Activated CD4-positive, CD25-positive, alpha-beta regulatory T cell treated with anti-CD3 and anti-CD28 coated beads, Interleukin-2, amount 50 U/mL, for 24 hours (primary cell): ENCODE results near the gene TBK1.

ENCODE experiments used
- ATAC-seq, 2 donors: fragments of 150-1000 bp; cut with Tn5 transposase; one replicate each; pipeline ENCODE4 v1.10.0; 2021; ENCODE audit warnings: mild to moderate bottlenecking in 1 of 2, moderate library complexity in 1 of 2

Gene TBK1

DNA sequence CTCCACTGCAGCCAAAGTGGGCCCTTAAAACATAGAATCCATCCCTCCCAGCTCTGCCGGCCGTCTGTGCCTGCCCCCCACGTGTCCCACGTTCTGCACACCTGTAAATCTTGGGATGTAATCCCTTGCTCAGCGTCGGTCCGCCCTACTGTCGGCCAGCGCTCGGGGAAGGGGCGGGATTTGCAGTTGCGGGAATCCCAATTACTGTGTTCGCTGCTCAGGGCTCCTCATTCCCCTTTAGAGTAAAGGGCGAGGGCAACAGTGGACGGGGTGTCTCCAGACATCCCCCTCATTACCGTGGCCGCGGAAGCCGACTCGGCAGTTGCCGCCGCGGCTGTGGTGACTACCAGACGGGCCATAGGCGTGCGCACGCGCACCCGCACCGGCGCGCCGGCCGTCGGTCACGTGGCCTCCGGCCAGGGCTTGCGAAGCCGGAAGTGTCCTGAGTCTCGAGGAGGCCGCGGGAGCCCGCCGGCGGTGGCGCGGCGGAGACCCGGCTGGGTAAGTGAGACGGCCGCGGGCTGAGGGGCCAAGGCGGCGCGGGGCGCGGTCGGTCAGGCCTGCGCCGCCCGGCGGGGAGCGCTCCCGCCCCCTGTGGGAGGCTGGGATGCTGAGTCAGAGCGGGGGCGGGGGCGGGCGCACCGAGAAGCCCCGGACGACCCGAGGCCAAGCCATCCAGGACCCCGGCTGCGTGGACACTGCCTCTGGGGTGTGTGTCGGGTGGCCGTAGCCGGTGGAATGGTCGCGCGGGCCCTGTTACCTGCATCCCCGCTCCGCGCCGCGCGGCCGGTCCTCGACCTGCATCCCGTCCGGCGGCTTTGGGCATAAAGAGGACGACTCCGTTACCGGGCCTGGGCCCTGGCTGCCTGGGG, at the start of gene TBK1:
TSS of gene TBK1 (plus strand) at position 434 of the 872 bp plus-strand sequence. CDS start 3,751 bp downstream, outside the sequence.
- ATAC-seq: peak; percentile 69 to 78

GRCh38 chr12:64402181-64402580, 49.7 kb upstream of the TBK1 start:
- no peak for ATAC-seq

- ATAC-seq: peak; percentile 88 to 94
Measured at GRCh38 chr12:64403707-64404469, 48.0 kb upstream of the TBK1 start, which contains the start of gene XPOT. Gene XPOT, plus strand, starts transcription at chr12:64404392. Its CDS starts 5,644 bp downstream, at chr12:64410036.

DNA sequence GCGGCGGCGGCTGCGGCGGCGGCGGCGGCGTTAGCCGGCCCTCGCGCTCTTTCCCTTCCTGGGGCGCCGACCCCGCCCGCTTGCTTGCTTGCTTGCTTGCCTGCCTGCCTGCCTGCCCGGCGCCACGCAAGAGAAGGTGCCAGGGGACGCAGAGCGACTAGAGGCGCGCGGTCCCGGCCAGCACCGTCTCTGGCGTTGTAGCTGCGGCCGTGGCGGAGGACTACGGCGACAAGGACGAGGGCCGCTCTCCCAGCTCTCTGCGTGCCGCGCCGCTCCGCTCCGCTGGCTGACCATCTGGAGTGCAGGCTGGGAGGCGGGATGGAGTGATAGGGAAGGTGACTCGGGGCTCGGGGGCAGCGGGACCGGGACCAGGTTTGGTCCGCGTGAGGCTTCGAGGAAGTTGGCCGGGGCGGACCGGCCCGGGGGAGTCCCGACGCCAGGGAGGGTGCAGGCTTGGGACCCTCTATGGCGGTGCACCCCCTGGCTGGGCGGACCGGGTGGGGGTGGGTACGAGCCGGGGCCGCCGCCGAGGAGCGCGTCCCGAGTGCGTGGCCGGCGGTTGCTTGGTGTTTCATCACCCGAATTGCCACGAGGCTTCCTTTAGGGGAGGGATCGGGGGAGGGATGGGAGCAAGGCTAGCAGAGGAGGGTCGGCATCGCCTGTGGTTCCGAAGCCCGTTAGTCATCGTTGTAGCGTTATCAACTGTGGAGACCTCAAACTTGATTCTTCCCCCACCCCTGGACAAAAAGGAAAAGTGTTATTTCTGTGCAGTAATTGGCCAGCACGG, 47.3 kb upstream of the TBK1 start:
- ATAC-seq: peak; percentile 39 to 41

- no peak for ATAC-seq
Measured at GRCh38 chr12:64407342-64408223, 44.3 kb upstream of the TBK1 start.

- no peak for ATAC-seq
Measured at GRCh38 chr12:64411427-64411826, 40.5 kb upstream of the TBK1 start.

GRCh38 chr12:64412459-64412858, 39.5 kb upstream of the TBK1 start:
- no peak for ATAC-seq

DNA sequence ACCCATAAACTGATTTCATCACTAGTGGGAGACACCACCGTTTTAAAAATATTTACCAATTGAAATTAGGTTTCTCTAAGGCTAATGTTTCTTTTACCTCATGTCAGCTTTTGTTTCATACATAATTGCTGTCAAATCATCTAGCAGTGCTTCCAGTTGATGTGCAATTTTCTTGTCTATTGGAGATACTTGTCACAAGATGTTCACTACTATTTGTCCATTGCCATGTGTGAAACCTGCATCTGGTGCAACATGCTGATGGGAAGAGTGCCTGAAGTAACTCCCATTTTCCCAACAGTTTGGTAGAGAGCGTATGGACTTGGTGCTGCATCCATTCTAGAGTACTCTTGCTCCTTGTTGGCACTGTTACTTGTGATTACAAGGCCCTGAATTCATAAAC, 38.0 kb upstream of the TBK1 start:
- no peak for ATAC-seq

GRCh38 chr12:64418209-64418608, 33.7 kb upstream of the TBK1 start:
- no peak for ATAC-seq

DNA sequence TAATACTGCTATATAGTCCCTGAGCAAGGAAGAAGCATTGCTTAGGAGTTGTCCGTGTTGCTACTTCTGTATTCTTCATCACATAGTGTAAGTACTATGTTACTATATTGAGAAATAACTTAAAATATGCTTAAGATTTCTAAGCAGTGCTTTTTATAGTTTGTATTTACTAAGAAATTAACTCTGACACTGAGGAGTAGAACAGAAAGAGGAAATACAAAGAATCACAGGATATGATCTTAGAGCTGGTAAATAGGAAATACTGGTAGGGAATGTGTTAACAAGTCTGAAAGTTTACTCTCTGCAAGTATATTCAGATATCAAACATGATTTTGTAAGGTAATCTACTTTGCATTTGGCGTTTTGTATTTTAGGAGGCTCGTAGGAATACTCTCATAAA, 32.2 kb upstream of the TBK1 start:
- no peak for ATAC-seq

- no peak for ATAC-seq
Measured at GRCh38 chr12:64427988-64428387, 23.9 kb upstream of the TBK1 start.

DNA sequence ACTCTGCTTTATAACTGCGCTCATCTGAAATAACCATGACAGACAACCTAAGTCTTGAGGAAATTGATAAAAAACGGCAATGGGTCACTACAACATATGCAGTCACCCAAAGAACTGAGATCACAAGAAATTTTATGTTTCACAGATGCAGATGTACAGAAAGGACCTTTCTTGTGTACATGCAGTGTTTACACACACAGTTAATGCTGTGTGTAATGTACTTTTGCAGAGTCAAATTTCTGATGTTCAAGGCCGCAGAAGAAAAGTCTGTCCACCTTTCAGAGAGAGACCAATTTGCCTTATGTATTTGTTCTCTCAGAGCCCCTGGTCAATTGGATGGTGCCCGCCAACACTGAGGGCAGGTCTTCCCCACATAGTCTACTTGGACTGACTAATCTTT, 23.0 kb upstream of the TBK1 start:
- ATAC-seq: no peak

GRCh38 chr12:64430886-64431285, 21.0 kb upstream of the TBK1 start:
- no peak for ATAC-seq

DNA sequence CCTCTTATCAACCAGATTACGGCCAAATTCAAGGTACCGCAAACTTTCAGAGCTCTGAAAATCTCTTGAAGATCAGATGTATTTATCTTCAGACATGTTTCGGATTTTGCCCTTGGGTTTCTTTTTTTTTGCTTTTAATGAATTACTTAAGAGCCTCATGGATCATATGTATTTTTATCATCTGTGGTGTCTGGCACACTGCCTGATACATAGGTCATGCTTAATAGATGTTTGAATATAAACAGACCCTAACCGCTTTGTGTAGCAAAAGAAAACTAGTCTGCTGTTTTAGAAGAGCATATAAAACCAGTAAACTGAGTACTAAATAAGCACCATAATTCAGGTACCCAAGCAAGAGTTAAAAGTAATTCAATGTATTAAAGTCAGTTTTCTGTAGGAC, 20.1 kb upstream of the TBK1 start:
- ATAC-seq: no peak

DNA sequence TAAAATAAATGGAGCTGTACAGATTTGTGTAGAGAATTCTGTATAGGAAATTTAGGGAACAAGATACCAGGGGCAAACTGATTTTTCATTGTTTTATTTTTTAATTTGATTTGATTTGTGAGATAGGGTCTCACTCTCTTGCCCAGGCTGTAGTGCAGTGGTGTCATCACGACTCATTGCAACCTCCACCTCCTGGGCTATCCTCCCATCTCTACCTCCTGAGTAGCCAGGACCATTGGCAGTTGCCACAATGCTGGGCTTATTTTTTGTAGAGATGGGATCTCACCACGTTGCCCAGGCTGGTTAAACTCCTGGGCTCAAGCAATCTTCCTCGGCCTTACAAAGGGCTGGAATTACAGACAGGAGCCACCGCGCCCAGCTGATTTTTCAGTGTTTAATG, 18.0 kb upstream of the TBK1 start:
- no peak for ATAC-seq

- ATAC-seq: no peak
Measured at GRCh38 chr12:64440100-64440499, 11.8 kb upstream of the TBK1 start.

DNA sequence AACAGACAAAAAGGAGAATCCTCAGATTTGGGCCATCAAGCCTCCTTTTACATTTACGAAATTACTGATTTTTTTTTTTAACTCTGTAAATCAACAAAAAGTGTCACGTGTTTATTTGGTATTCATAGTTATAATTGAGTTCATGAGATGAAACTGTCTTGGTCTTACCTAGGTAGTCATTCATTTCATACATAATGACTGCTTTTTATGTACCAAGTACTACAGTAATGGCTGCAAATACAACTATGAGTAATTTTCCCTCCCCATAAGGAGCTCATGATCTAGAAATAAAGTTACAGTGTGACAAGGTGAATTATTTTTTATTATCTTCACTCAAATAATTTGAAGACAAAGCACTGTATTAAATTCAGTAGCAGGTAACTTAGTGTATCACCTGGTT, 6.4 kb upstream of the TBK1 start:
- ATAC-seq: peak; percentile 51 to 72

DNA sequence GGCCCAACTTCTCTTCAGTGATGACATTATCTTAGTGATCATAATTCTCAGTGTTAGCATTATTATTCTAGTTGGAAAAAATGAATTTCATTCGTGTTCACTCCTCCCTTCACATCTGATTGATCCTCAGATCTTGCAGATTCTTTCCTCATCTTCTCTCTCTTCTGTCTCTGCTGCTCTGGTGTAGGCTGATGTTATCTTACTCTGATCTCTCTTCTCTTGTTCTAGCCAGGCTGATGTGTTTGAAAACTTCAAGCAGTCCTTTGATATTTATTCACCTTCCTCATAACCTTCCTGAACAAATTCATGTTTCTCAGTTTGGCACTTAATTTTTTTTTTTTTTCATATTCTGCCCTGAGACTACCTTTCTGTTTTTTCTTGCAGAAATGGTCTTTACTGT, 5.6 kb upstream of the TBK1 start:
- no peak for ATAC-seq

DNA sequence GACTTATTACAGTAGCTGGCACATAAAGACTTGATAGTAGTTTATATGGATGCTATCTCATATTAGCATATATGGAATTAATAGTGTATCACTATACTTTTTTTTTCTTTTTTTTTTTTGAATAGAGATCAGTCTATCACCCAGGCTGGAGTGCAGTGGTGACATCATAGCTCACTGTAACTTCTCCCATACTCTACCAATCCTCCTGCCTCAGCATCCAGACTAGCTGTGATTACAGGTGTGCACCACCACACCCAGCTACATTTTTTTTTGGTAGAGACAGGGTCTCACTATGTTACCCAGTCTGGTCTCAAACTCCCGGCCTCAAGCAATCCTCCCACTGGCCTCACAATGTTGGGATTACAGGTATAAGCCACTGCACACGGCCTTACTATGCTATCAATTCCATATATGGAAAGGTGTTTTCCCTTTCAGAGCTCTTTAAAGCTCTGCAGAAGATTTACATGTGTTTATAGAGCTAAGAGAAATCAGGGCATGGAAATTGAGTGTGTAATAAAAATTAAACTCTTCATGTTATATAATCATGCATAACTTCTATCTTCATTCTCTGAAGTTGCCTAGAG, 1.8 kb upstream of the TBK1 start:
- ATAC-seq: no peak

GRCh38 chr12:64450711-64451486, 1.0 kb upstream of the TBK1 start:
- no peak for ATAC-seq
